Esophagus muscularis mucosa (tissue), 4 donors: ENCODE measurements around the gene KCNB1.

Experiments
- CTCF ChIP-seq, 3 experiments: fragments of 200-600 bp in 2 of 3; fragments of 450-650 bp in 1 of 3; sonication (generic) in 2 of 3; IDR thresholded peaks; one replicate each; pipeline ENCODE4 v1.5.1; 2017 to 2019; ENCODE audit warnings: antibody characterized with exemption in 3 of 3, mild to moderate bottlenecking in 2 of 3, moderate library complexity in 1 of 3
- EP300 ChIP-seq: sonication (generic); formaldehyde crosslinking; IDR thresholded peaks from one replicate; pipeline ENCODE4 v1.6.1; 2017; ENCODE audit warnings: antibody characterized with exemption
- POLR2A ChIP-seq: fragments of 450-650 bp; IDR thresholded peaks from one replicate; pipeline ENCODE4 v1.6.1; 2017; ENCODE audit warnings: antibody characterized with exemption, moderate library complexity, mild to moderate bottlenecking, low read depth
- POLR2AphosphoS5 ChIP-seq, 2 donors: sonication (generic); formaldehyde crosslinking; IDR thresholded peaks; one replicate each; pipeline ENCODE4 v1.6.1; 2017; ENCODE audit warnings: antibody characterized with exemption in 2 of 2

- TF ChIP-seq CTCF (IDR thresholded peaks at IDR 0.05), result no peak
- TF ChIP-seq POLR2A, result no peak
- no peak for TF ChIP-seq POLR2AphosphoS5 (IDR thresholded peaks at IDR 0.05)
- no peak for TF ChIP-seq EP300
Observed at GRCh38 chr20:49462626-49463025, 19.8 kb downstream of the KCNB1 start.
